Measurements from ENCODE around the gene AKAP6. TPM values are rescaled to one million over a fixed set of nuclear protein-coding genes. Genes with fewer than 3 reads are reported as not detected.

Gene AKAP6
- total RNA-seq, 1 donor from 2014 or later, result 3.4 TPM

DNA sequence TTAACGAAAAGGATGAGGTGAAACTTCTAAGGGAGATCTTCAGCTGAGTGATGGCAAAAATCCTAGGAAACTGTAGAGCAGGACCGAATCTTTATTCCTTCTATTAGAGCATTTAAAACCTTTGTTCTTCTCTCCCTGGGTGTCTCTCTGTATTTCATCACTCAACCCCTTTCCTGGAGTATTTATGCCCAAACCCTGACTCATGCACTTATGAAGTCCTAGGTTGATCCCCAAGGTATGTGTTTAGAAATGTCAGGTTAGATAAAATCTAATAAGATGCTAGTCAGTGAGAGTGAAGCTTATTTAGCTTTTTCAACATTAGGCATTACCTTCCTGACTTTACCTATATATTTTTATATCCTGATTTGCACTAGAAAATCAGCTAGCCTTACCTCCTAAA, 369.7 kb downstream of the AKAP6 start:
- Mint-ChIP-seq H3K27me3 (no peaks in the 10 kb centered on the region), H3K4me3 (ENCODE audit: low read depth) (no peak overlapping the region), H3K36me3 (ENCODE audit: insufficient read depth) (no peaks in the 10 kb centered on the region), H3K9me3 (ENCODE audit: low read depth) (no peaks in the 10 kb centered on the region), H3K27ac (no peak overlapping the region), H3K4me1 (ENCODE audit: low read depth) (peaks cover 9% of the 10 kb centered on the region)
- DNase-seq (ENCODE audit: low spot score, unreplicated experiment), result no peak
- TF ChIP-seq, protein P1, sequence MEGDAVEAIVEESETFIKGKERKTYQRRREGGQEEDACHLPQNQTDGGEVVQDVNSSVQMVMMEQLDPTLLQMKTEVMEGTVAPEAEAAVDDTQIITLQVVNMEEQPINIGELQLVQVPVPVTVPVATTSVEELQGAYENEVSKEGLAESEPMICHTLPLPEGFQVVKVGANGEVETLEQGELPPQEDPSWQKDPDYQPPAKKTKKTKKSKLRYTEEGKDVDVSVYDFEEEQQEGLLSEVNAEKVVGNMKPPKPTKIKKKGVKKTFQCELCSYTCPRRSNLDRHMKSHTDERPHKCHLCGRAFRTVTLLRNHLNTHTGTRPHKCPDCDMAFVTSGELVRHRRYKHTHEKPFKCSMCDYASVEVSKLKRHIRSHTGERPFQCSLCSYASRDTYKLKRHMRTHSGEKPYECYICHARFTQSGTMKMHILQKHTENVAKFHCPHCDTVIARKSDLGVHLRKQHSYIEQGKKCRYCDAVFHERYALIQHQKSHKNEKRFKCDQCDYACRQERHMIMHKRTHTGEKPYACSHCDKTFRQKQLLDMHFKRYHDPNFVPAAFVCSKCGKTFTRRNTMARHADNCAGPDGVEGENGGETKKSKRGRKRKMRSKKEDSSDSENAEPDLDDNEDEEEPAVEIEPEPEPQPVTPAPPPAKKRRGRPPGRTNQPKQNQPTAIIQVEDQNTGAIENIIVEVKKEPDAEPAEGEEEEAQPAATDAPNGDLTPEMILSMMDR (IDR thresholded peaks at IDR 0.05; ENCODE audit: unreplicated experiment), result no peak

DNA sequence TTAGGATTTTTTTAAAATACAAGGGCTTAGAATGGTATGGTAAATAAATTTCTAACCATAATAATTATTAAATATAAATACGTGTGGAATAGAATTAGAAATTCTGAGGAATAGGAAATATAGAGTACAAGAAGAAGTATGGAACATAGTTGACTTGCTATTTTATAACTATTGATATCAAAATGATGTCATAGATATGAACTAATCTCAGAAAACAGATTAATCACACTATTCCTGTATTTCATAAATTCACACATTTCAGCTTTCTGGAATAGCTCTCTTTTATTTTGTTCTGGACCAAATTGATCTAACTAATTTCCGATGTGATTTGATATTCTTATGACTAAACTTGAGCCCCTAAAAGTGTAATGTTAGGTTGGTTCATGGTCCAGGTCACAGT, 372.4 kb downstream of the AKAP6 start:
- Mint-ChIP-seq H3K4me3 (ENCODE audit: low read depth) (no peak overlapping the region), H3K4me1 (ENCODE audit: low read depth) (peaks cover 9% of the 10 kb centered on the region), H3K9me3 (ENCODE audit: low read depth) (no peaks in the 10 kb centered on the region), H3K27ac (no peak overlapping the region), H3K27me3 (no peaks in the 10 kb centered on the region), H3K36me3 (ENCODE audit: insufficient read depth) (no peaks in the 10 kb centered on the region)
- DNase-seq (ENCODE audit: low spot score, unreplicated experiment), result no peak
- TF ChIP-seq, protein P1 (IDR thresholded peaks at IDR 0.05; ENCODE audit: unreplicated experiment), result no peak

DNA sequence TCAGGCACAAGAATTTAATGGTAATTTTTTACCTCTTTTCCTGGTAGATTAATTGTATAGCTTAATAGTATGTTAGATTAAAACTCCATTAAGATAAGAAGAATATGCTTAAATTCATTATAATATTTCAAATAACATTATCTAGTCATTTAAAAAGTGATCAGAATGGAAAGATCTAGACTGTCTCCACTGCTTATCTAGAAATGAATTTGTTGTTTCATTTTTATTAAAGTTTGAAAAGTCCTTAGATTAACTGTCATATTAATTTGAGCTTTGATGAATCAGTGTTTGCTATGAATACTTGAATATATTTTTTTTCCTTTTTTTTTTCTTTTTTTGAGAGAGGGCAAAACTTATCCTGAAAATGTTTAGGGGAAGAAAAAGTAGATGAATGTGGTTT, 373.0 kb downstream of the AKAP6 start:
- H3K36me3 Mint-ChIP-seq (ENCODE audit: insufficient read depth), result no peaks in the 10 kb centered on the region
- no peak overlapping the region for H3K27ac Mint-ChIP-seq
- H3K4me1 Mint-ChIP-seq (ENCODE audit: low read depth), result peaks cover 9% of the 10 kb centered on the region
- DNase-seq (ENCODE audit: low spot score, unreplicated experiment), result no peak
- no peaks in the 10 kb centered on the region for H3K9me3 Mint-ChIP-seq (ENCODE audit: low read depth)
- no peak overlapping the region for H3K4me3 Mint-ChIP-seq (ENCODE audit: low read depth)
- TF ChIP-seq, protein P1 (IDR thresholded peaks at IDR 0.05; ENCODE audit: unreplicated experiment), result no peak
- no peaks in the 10 kb centered on the region for H3K27me3 Mint-ChIP-seq

DNA sequence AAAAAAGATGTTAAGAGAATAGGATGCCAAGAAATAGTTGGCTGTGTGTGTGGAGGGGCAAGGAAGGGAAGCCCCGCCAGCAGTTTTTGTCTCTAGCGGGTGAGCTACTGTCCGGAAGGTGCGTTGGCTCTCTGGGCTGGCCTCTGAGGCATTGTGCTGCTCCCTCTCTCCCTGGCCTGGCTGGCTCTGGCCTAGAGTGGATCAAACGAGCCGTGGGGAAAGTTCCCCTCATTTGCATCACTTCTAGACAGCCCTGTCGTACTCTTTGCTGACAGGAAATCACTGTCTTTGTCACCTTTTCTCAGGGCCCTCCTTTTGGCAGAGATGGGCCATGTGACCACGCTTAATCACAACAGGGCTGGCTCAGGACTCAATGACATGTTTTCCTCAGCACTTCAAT, 373.5 kb downstream of the AKAP6 start:
- DNase-seq (ENCODE audit: low spot score, unreplicated experiment), result no peak
- Mint-ChIP-seq H3K27ac (no peak overlapping the region), H3K27me3 (no peaks in the 10 kb centered on the region), H3K9me3 (ENCODE audit: low read depth) (no peaks in the 10 kb centered on the region), H3K36me3 (ENCODE audit: insufficient read depth) (no peaks in the 10 kb centered on the region), H3K4me1 (ENCODE audit: low read depth) (peaks cover 9% of the 10 kb centered on the region), H3K4me3 (ENCODE audit: low read depth) (no peak overlapping the region)
- TF ChIP-seq, protein P1 (IDR thresholded peaks at IDR 0.05; ENCODE audit: unreplicated experiment), result no peak

DNA sequence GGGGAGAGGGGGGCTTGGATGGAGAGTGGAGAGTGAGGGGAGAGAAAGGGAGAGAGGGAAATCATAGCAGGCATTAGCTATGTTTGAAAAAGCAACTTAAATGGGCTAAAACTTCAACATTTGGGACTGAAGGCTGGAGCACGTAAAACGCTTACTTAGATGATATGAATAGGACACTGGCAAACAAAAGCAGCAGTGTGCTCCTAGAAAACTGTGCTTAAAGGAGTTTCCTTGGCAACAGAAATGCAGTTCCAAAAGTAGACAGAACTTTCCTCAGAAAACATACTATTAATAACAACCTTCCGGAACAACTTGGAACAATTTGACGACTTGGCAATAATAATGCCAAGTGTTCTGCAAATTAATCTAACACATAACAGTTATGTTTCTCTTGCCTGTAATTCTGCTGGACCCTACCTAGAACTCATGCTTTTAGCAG, 374.1 kb downstream of the AKAP6 start:
- Mint-ChIP-seq H3K27ac (no peak overlapping the region), H3K9me3 (ENCODE audit: low read depth) (no peaks in the 10 kb centered on the region), H3K4me1 (ENCODE audit: low read depth) (peaks cover 9% of the 10 kb centered on the region), H3K36me3 (ENCODE audit: insufficient read depth) (no peaks in the 10 kb centered on the region), H3K4me3 (ENCODE audit: low read depth) (no peak overlapping the region), H3K27me3 (peaks cover 3% of the 10 kb centered on the region)
- TF ChIP-seq, protein P1 (IDR thresholded peaks at IDR 0.05; ENCODE audit: unreplicated experiment), result no peak
- DNase-seq (ENCODE audit: low spot score, unreplicated experiment), result no peak
